DOHH2 (cell line): Measurements from ENCODE around the gene C4orf36.

ENCODE experiments used
- CTCF ChIP-seq: fragments of 200-600 bp; sonication (generic); IDR thresholded peaks from one replicate; pipeline ENCODE4 v1.5.1; 2014; ENCODE audit warnings: antibody characterized with exemption, mild to moderate bottlenecking, low read depth, low read length; ENCODE audit not compliant: poor library complexity, severe bottlenecking
- EZH2phosphoT487 ChIP-seq: fragments of 200-600 bp; sonication (generic); IDR thresholded peaks from 2 replicates; pipeline ENCODE4 v1.6.1; 2017; ENCODE audit warnings: borderline replicate concordance, mild to moderate bottlenecking, antibody characterized with exemption, low read length, moderate library complexity, mixed read lengths

GRCh38 chr4:86896596-86896995 lies 4.4 kb upstream of the C4orf36 start:
- TF ChIP-seq CTCF (no peak), EZH2phosphoT487 (no peak)
